ENCODE data around the gene S100A3.

DNA sequence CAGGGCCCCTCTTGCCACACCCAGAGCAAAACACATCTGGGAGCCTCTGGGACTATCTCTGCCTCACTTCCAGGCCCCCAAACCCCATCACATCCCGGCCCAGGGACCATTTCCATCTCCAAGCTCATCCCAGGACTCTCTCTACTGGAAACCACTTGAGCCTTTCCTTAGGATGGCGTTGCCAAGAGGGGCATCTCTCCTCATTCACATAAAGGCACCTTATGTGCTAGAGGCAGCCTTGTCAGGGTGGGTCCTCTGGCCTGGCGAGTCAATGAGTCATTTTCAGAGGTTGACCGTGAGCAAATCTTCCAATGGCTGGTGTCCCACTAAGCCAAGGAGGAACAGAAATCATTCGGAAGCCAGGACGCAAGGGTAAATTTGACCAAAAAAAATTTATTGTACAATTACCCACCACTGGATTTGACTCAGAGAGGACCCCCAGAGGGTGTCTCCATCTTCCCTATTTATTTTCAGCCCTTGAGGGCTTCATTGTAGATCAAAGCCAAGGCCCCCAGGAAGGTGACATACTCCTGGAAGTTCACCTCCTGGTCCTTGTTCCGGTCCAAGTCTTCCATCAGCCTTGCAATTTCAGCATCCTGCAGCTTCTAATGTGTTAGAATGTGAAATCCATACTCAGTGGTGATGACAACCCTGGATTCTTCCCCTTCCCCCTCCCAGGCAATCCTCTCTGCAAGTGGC is 14.7 kb downstream of the S100A3 start:
- TF ChIP-seq RXRA (IDR thresholded peaks at IDR 0.05; ENCODE audit: borderline replicate concordance, low read depth): no peak
- no peak for TF ChIP-seq EP300 (IDR thresholded peaks at IDR 0.05; ENCODE audit: borderline replicate concordance in 1 of 2, low read depth in 1 of 2, low read length in 1 of 2)
- no peak for TF ChIP-seq RAD21 (IDR thresholded peaks at IDR 0.05; ENCODE audit: low read length)
